ENCODE results near the gene CCDC8. TPM values are rescaled to one million over a fixed set of nuclear protein-coding genes. Genes with fewer than 3 reads are reported as not detected.

CCDC8 gene
- polyA plus RNA-seq, 1 of the 3 experiments (the other 2 are of a cell fraction) = 0.03 TPM

- no peaks in the 10 kb centered on the region for H3K9me2 ChIP-seq
- H3F3A ChIP-seq (replicated peaks; ENCODE audit: insufficient read depth) = no peaks in the 10 kb centered on the region
- no peaks in the 10 kb centered on the region for H4K20me1 ChIP-seq (ENCODE audit: insufficient read depth)
- no peak for DNase-seq
- no peaks in the 10 kb centered on the region for H3K27me3 ChIP-seq (ENCODE audit: insufficient read depth)
- no peak overlapping the region for H2AFZ ChIP-seq (ENCODE audit: low read depth)
- 85% methylated on average over 4 of the region's 4 CpGs for WGBS (ENCODE audit: low lambda C conversion rate)
- H3K9ac ChIP-seq = no peak overlapping the region
- no peak overlapping the region for H3K4me3 ChIP-seq (ENCODE audit: low read depth in 2 of 2, low read length in 1 of 2)
- H3K9me3 ChIP-seq = no peaks in the 10 kb centered on the region
- H3K79me2 ChIP-seq (ENCODE audit: insufficient read depth) = no peaks in the 10 kb centered on the region
- no peaks in the 10 kb centered on the region for H3K36me3 ChIP-seq (replicated peaks in 1 of 2; ENCODE audit: control insufficient read depth in 1 of 2, insufficient read depth in 2 of 2, low read length in 1 of 2)
- no peak overlapping the region for H3K27ac ChIP-seq (ENCODE audit: low read depth in 2 of 2, low read length in 1 of 2)
- no peak overlapping the region for H3K4me2 ChIP-seq
- ChIA-PET CTCF (interaction anchor here (0.7 to 0.9 kb wide), 2 partner anchors 83 to 86 kb away, joined by 3 read pairs; no protein-coding TSS in a partner anchor), POLR2A (no interaction called here)
- peaks cover 0 to 19% of the 10 kb centered on the region in 2 experiments; a peak in 2 of 4 replicates for H3K4me1 ChIP-seq (ENCODE audit: control insufficient read depth in 1 of 2, insufficient read depth in 2 of 2, low read depth in 1 of 2, low read length in 1 of 2)
- TF ChIP-seq CTCF (IDR thresholded peaks at IDR 0.05) = no peak
- TF ChIP-seq IRF3 (IDR thresholded peaks at IDR 0.05; ENCODE audit: low read depth, low read length) = no peak
- TF ChIP-seq ELF1 (IDR thresholded peaks at IDR 0.05) = no peak
- TF ChIP-seq MAX (IDR thresholded peaks at IDR 0.05; ENCODE audit: low read depth) = no peak
- TF ChIP-seq CHD2 (IDR thresholded peaks at IDR 0.05; ENCODE audit: low read length, partially characterized antibody) = no peak
- TF ChIP-seq FOXJ3 (CRISPR knock-in tag; IDR thresholded peaks at IDR 0.05) = no peak
- TF ChIP-seq EP300 (IDR thresholded peaks at IDR 0.05; ENCODE audit: borderline replicate concordance in 1 of 2, low read depth in 1 of 2, low read length in 1 of 2) = no peak
- TF ChIP-seq RXRA (IDR thresholded peaks at IDR 0.05; ENCODE audit: borderline replicate concordance, low read depth) = no peak
- no peak for TF ChIP-seq SMC3 (IDR thresholded peaks at IDR 0.05; ENCODE audit: low read depth, low read length)
- TF ChIP-seq RFX5 (IDR thresholded peaks at IDR 0.05; ENCODE audit: low read length) = no peak
- TF ChIP-seq MEF2A (IDR thresholded peaks at IDR 0.05; ENCODE audit: borderline replicate concordance, low read depth) = no peak
- no peak for TF ChIP-seq FOXM1 (IDR thresholded peaks at IDR 0.05; ENCODE audit: low read depth)
- no peak for TF ChIP-seq YY1 (IDR thresholded peaks at IDR 0.05; ENCODE audit: low read depth)
- TF ChIP-seq ZBTB33 (IDR thresholded peaks at IDR 0.05; ENCODE audit: borderline replicate concordance, low read depth) = no peak
- no peak for TF ChIP-seq MXI1 (IDR thresholded peaks at IDR 0.05; ENCODE audit: low read depth, low read length)
- TF ChIP-seq REST (IDR thresholded peaks at IDR 0.05; ENCODE audit: low read depth, low read length) = no peak
- TF ChIP-seq RAD21 (IDR thresholded peaks at IDR 0.05; ENCODE audit: low read length) = no peak
These were observed 16.6 kb upstream of the CCDC8 start for GRCh38 chr19:46429999-46430398.

All from SK-N-SH (cell line).